Measurements from ENCODE around the gene SMIM27.

SMIM27 gene

GRCh38 chr9:32554107-32554506 is 2.0 kb downstream of the SMIM27 start:
- DNase-seq (ENCODE audit: low spot score) = no peak
- TF ChIP-seq, protein P1, sequence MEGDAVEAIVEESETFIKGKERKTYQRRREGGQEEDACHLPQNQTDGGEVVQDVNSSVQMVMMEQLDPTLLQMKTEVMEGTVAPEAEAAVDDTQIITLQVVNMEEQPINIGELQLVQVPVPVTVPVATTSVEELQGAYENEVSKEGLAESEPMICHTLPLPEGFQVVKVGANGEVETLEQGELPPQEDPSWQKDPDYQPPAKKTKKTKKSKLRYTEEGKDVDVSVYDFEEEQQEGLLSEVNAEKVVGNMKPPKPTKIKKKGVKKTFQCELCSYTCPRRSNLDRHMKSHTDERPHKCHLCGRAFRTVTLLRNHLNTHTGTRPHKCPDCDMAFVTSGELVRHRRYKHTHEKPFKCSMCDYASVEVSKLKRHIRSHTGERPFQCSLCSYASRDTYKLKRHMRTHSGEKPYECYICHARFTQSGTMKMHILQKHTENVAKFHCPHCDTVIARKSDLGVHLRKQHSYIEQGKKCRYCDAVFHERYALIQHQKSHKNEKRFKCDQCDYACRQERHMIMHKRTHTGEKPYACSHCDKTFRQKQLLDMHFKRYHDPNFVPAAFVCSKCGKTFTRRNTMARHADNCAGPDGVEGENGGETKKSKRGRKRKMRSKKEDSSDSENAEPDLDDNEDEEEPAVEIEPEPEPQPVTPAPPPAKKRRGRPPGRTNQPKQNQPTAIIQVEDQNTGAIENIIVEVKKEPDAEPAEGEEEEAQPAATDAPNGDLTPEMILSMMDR (IDR thresholded peaks at IDR 0.05; ENCODE audit: extremely low read depth, insufficient read depth, missing control alignments) = no peak
- in situ Hi-C loops (cut with MboI; ENCODE audit: low pct_unique_long_range_greater_than_20kb, low sequenced_read_pairs, unreplicated experiment) = loop anchor here (25.0 kb wide), 1 partner anchor 92 kb away; no protein-coding TSS in a partner anchor

- in situ Hi-C loops (cut with MboI; ENCODE audit: low pct_unique_long_range_greater_than_20kb, low sequenced_read_pairs, unreplicated experiment) = loop anchor here (25.0 kb wide), 1 partner anchor 92 kb away; no protein-coding TSS in a partner anchor
- no peak for DNase-seq (ENCODE audit: low spot score)
- TF ChIP-seq, protein P1 (IDR thresholded peaks at IDR 0.05; ENCODE audit: extremely low read depth, insufficient read depth, missing control alignments) = no peak
Measured at GRCh38 chr9:32554591-32554990, 2.5 kb downstream of the SMIM27 start.

GRCh38 chr9:32558408-32558934 is 6.3 kb downstream of the SMIM27 start:
- in situ Hi-C loops (cut with MboI; ENCODE audit: low pct_unique_long_range_greater_than_20kb, low sequenced_read_pairs, unreplicated experiment) = loop anchor here (25.0 kb wide), 1 partner anchor 96 kb away; no protein-coding TSS in a partner anchor
- TF ChIP-seq, protein P1 (IDR thresholded peaks at IDR 0.05; ENCODE audit: extremely low read depth, insufficient read depth, missing control alignments) = no peak
- DNase-seq (ENCODE audit: low spot score) = no peak

GRCh38 chr9:32565967-32566366 is 13.8 kb downstream of the SMIM27 start:
- no peak for DNase-seq (ENCODE audit: low spot score)
- in situ Hi-C loops (cut with MboI; ENCODE audit: low pct_unique_long_range_greater_than_20kb, low sequenced_read_pairs, unreplicated experiment) = loop anchor here (25.0 kb wide), 1 partner anchor 104 kb away; no protein-coding TSS in a partner anchor
- TF ChIP-seq, protein P1 (IDR thresholded peaks at IDR 0.05; ENCODE audit: extremely low read depth, insufficient read depth, missing control alignments) = no peak

DNA sequence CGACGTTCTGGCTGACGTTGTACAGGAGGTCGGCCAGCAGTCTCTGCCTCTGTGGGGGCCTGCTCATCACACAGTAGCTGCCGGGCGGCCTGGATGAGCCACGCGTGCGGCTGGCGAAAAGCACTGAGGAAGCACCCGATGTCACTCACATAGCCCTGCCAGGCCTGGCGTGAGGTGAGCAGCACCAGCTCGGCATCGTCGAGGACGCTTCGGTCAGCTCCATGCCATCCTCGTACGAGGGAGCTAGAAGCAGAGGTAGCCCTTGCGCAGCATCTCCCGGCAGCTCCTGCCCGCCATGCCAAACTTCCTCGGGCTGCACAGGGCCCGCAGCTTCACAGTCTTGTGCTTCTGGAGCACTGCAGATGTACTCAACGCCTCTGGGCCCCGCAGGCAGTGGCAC is 14.6 kb downstream of the SMIM27 start:
- TF ChIP-seq, protein P1 (IDR thresholded peaks at IDR 0.05; ENCODE audit: extremely low read depth, insufficient read depth, missing control alignments) = no peak
- in situ Hi-C loops (cut with MboI; ENCODE audit: low pct_unique_long_range_greater_than_20kb, low sequenced_read_pairs, unreplicated experiment) = loop anchor here (25.0 kb wide), 1 partner anchor 104 kb away; no protein-coding TSS in a partner anchor

DNA sequence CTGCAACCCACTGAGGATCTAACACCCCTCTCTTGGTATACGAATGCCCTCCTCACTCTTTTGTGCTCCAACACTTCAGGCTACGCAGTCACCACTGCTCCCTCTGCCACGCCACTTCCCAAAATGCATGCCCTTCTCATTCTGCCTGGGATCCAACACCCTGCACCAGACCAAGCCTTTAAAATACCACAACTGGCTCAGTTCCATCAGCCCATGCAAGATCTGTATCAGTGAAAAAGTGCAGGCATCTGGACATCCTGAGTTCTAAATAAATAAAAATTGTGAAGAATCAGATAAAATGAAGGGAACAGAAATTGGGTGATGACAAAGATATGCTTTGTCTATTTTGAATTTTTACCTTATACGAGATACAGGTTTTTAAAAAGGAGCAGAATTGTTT is 18.1 kb downstream of the SMIM27 start:
- in situ Hi-C loops (cut with MboI; ENCODE audit: low pct_unique_long_range_greater_than_20kb, low sequenced_read_pairs, unreplicated experiment) = loop anchor here (10.0 to 25.0 kb wide), 2 partner anchors 108 to 405 kb away; no protein-coding TSS in a partner anchor

More for the DNA sequence above, 14.6 kb downstream of the SMIM27 start:
- DNase-seq (ENCODE audit: low spot score) = no peak

More for the DNA sequence above, 18.1 kb downstream of the SMIM27 start:
- TF ChIP-seq, protein P1 (IDR thresholded peaks at IDR 0.05; ENCODE audit: extremely low read depth, insufficient read depth, missing control alignments) = no peak
- DNase-seq (ENCODE audit: low spot score) = no peak
